Naive thymus-derived CD8-positive, alpha-beta T cell (primary cell): ENCODE measurements around the gene ADAMTS14. TPM values are rescaled to one million over a fixed set of nuclear protein-coding genes. Genes with fewer than 3 reads are reported as not detected.

ENCODE experiments used
- ATAC-seq, 2 donors: fragments of 150-1000 bp; cut with Tn5 transposase in 1 of 2; sonication (Bioruptor Pico), chemical (Tn5 transposase) in 1 of 2; 1 replicate in 1 of 2; 2 replicates in 1 of 2; pipeline ENCODE4 v1.10.0; 2021; ENCODE audit warnings: mild to moderate bottlenecking in 2 of 2, moderate library complexity in 2 of 2
- POLR2A ChIA-PET: fragments of 350-600 bp; sonication (Branson Sonifier 250); formaldehyde crosslinking; loops from one replicate; lab custom pipeline; 2021; ENCODE audit warnings: antibody characterized with exemption; lab: Charles Lee
- DNase-seq, 10 donors: peaks; one replicate each; pipeline versions ENCODE4 v3.0.0 to v3.0.0-alpha.2; 2020 to 2022
- H3K27ac Mint-ChIP-seq, 10 donors: one replicate each; pipeline ENCODE4 v1.8.0; 2020 to 2022; ENCODE audit warnings: mild to moderate bottlenecking in 10 of 10, mixed read lengths in 10 of 10, moderate library complexity in 4 of 10, inconsistent platforms in 1 of 10
- H3K27me3 Mint-ChIP-seq, 5 donors: one replicate each; pipeline ENCODE4 v1.8.0; 2021 to 2022; ENCODE audit warnings: mixed read lengths in 5 of 5
- H3K36me3 Mint-ChIP-seq, 3 donors: one replicate each; pipeline ENCODE4 v1.8.0; 2020 to 2022; ENCODE audit warnings: mixed read lengths in 3 of 3, mild to moderate bottlenecking in 2 of 3, inconsistent platforms in 1 of 3
- H3K4me1 Mint-ChIP-seq, 4 donors: one replicate each; pipeline ENCODE4 v1.8.0; 2021 to 2022; ENCODE audit warnings: mixed read lengths in 4 of 4
- H3K4me3 Mint-ChIP-seq, 10 donors: one replicate each; pipeline ENCODE4 v1.8.0; 2020 to 2022; ENCODE audit warnings: mild to moderate bottlenecking in 10 of 10, mixed read lengths in 10 of 10, moderate library complexity in 6 of 10, inconsistent platforms in 1 of 10
- H3K9me3 Mint-ChIP-seq, 9 donors: one replicate each; pipeline ENCODE4 v1.8.0; 2020 to 2022; ENCODE audit warnings: mixed read lengths in 9 of 9, mild to moderate bottlenecking in 3 of 9, inconsistent platforms in 1 of 9, moderate library complexity in 1 of 9
- polyA plus RNA-seq, 3 donors: library from polyadenylated mRNA; unstranded; fragments of 300-500 nt; fragmentation: Illumina TruSeq; gene quantifications; one replicate each; pipeline ENCODE4 v1.2.3, GENCODE V29; 2021
- total RNA-seq, 8 experiments: library from RNA in 2 of 8; stranded (reverse) in 2 of 8; gene quantifications; one replicate each; pipeline ENCODE4 v1.2.3 and lab custom pipeline; 2021 to 2026

ADAMTS14 gene
- total and polyA plus RNA-seq, 5 experiments from 2014 or later: not detected

DNA sequence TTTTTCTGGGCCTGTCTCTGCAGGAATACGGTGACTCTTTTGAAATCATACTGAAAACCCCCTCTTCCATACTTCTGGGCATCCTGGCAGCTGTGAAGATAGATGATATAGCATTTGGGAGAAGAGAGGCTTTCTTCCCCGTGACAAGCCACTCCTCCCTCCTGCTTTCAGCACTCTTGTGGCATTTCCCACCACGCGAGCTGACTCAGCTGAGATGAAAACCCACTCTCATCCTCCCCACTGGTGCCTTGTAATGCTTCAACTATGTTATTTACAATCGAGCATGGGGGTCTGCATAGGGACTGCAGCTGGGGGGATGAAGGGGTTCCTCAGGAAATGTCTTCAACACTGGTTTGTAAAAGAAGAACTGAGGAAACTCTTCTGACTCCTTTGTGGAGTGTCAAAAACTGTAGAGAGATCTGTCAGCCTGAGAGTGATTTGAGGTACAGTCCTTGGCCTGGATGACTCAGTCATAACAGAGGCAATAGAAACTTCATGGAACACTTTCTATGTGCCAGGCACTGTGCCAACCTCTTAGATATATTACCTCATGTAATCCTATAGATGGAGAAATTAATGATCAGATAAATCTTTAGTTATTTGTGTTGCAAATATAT, 114.6 kb downstream of the ADAMTS14 start:
- peak overlapping the region in 1 of 10 donors; percentile 10 for H3K27ac Mint-ChIP-seq
- ATAC-seq: no peak

DNA sequence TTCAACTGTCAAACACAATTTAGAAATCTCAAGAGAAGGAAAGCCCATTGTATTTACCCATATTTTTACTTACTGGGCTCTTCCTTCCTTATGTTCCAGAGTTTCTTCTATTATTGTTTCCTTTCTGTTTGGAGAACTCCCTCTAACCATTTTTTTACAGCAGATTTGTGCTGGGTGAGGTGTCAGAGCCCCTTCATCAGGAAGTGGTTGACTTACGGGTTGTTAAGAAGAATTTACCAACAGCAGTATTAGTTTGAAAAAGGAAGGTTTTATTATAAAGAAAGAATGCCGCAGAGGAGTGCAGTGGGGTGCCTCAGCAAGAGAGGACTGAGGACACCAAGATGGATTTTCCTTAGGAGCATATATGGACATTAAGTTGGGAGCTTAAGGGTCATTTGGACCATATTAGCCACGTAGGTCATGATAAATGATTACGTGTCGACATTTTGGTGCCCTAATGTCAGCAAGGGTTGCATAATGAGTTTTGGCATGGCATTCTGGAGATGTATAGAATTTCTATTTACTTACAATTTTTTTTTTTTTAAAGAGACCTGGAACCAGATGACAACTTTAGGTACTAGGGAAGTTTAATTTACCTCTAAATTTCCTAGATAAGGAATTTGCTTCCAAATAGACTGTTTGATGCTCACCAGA, 119.2 kb downstream of the ADAMTS14 start:
- Mint-ChIP-seq H3K9me3 (peaks cover 0 to 2% (median 0%) of the 10 kb centered on the region in 9 donors), H3K27ac (no peak overlapping the region), H3K4me1 (peaks cover 12 to 28% (median 27%) of the 10 kb centered on the region in 4 donors), H3K27me3 (peaks cover 0 to 14% (median under 1%) of the 10 kb centered on the region in 5 donors), H3K36me3 (peaks cover 0 to 2% (median under 1%) of the 10 kb centered on the region in 3 donors), H3K4me3 (no peak overlapping the region)
- DNase-seq (no peak), ATAC-seq (no peak)
- POLR2A ChIA-PET: no interaction called here

More for the DNA sequence above, 114.6 kb downstream of the ADAMTS14 start:
- no peaks in the 10 kb centered on the region for H3K36me3 Mint-ChIP-seq
- no peaks in the 10 kb centered on the region for H3K9me3 Mint-ChIP-seq
- POLR2A ChIA-PET: no interaction called here
- H3K4me1 Mint-ChIP-seq: peaks cover 12 to 34% (median 29%) of the 10 kb centered on the region in 4 donors
- peaks cover 0 to 6% (median 0%) of the 10 kb centered on the region in 5 donors for H3K27me3 Mint-ChIP-seq
- no peak overlapping the region for H3K4me3 Mint-ChIP-seq
- no peak for DNase-seq

DNA sequence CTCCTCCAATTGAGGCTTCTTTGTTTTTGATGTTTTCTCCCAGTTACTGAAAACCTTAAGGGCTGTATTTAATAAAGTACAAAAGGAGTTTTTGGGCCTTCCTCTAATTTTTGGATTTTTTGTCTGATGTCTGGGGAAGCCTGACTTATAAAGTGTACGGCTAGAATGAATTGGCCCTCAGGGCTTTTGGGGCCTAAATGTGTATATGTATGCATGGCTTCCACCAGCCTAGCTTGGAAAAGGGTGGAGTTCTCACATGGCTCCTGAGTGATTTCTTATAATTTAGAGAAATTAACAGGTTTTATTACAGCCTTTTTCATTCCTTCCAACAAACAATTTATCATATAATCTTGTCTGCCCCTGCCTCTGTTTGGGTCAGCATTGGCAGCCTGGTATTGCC, 123.3 kb downstream of the ADAMTS14 start:
- Mint-ChIP-seq H3K27ac (no peak overlapping the region), H3K9me3 (peaks cover 0 to 7% (median 4%) of the 10 kb centered on the region in 9 donors)

DNA sequence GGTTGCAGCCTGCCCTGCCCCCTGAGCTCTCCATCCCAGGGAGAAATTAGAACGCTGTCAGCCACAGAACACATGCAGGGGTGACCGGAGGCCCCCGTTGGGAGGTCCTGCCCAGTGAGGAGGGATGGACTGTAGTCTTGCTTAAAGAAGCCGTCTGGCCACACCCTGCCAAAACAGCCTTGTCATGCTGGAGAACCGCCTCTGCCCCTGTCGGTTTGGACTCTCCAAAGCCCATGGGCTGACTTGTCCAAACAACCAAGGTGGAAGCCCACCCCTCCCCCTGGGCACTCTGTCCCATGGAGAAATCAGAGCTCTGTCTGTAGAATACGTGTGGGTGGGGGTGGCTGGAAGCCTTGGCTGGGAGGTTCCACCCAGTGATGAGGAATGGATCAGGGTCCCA, 125.5 kb downstream of the ADAMTS14 start:
- H3K36me3 Mint-ChIP-seq: peaks cover 0 to 7% (median 4%) of the 10 kb centered on the region in 3 donors
- H3K27ac Mint-ChIP-seq: no peak overlapping the region
- ATAC-seq (no peak), DNase-seq (no peak)
- H3K4me1 Mint-ChIP-seq: no peaks in the 10 kb centered on the region
- POLR2A ChIA-PET: no interaction called here
- no peak overlapping the region for H3K4me3 Mint-ChIP-seq
- peaks cover 0 to 7% (median 4%) of the 10 kb centered on the region in 9 donors for H3K9me3 Mint-ChIP-seq
- H3K27me3 Mint-ChIP-seq: peaks cover 3 to 34% (median 20%) of the 10 kb centered on the region in 5 donors

More for the DNA sequence above, 123.3 kb downstream of the ADAMTS14 start:
- DNase-seq (no peak), ATAC-seq (no peak)
- POLR2A ChIA-PET: no interaction called here
- Mint-ChIP-seq H3K4me3 (no peak overlapping the region), H3K36me3 (peaks cover 0 to 7% (median 4%) of the 10 kb centered on the region in 3 donors), H3K27me3 (peaks cover 3 to 45% (median 13%) of the 10 kb centered on the region in 5 donors), H3K4me1 (peaks cover 8 to 17% (median 15%) of the 10 kb centered on the region in 4 donors)

DNA sequence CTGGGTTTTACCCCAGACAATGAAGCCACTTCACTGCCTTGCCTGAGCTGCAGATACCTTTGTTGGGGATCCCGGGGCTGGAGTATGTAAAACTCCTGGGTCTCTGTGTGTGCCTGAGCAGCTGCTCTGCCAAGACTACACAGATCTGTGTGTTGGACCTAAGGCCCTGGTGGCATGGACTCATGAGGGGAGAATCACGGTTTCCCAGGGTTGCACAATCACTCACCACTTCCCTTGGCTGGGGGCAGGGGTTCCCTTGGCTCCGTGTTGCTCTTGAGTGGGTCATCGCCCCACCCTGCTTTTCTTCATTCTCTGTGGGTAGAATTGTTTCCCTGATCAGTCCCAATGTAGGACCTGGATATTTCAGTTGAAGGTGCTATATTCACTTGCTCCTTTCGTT, 126.8 kb downstream of the ADAMTS14 start:
- H3K27me3 Mint-ChIP-seq: peaks cover 3 to 39% (median 24%) of the 10 kb centered on the region in 5 donors
- POLR2A ChIA-PET: no interaction called here
- no peak for DNase-seq

DNA sequence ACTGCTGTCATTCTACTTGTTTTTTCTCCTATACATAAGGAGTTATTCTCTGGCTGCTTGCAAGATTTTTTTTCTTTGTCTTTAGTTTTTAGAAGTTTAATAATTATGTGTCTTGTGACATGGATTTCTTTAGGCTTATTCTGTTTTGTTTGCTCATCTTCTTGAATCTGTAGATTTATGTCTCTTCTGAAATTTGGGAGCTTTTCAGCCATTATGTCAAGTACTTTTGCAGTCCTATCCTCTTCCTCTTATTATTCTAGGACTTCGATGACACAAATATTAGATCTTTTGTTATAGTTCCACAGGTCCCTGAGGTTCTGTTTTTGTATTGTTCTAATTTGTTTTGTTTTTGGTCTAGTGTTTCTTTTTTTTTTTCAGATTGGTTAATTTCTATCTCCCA, 129.5 kb downstream of the ADAMTS14 start:
- POLR2A ChIA-PET: no interaction called here
- Mint-ChIP-seq H3K4me1 (peaks cover 0 to 2% (median 0%) of the 10 kb centered on the region in 4 donors), H3K27ac (no peak overlapping the region), H3K36me3 (peaks cover 0 to 2% (median 0%) of the 10 kb centered on the region in 3 donors), H3K27me3 (peaks cover 3 to 54% (median 24%) of the 10 kb centered on the region in 5 donors), H3K9me3 (peaks cover 0 to 2% (median 2%) of the 10 kb centered on the region in 9 donors), H3K4me3 (no peak overlapping the region)
- DNase-seq (no peak), ATAC-seq (no peak)

More for the DNA sequence above, 126.8 kb downstream of the ADAMTS14 start:
- Mint-ChIP-seq H3K36me3 (peaks cover 0 to 7% (median 4%) of the 10 kb centered on the region in 3 donors), H3K9me3 (peaks cover 0 to 7% (median 4%) of the 10 kb centered on the region in 9 donors), H3K4me1 (no peaks in the 10 kb centered on the region), H3K27ac (no peak overlapping the region), H3K4me3 (no peak overlapping the region)
- ATAC-seq: no peak

DNA sequence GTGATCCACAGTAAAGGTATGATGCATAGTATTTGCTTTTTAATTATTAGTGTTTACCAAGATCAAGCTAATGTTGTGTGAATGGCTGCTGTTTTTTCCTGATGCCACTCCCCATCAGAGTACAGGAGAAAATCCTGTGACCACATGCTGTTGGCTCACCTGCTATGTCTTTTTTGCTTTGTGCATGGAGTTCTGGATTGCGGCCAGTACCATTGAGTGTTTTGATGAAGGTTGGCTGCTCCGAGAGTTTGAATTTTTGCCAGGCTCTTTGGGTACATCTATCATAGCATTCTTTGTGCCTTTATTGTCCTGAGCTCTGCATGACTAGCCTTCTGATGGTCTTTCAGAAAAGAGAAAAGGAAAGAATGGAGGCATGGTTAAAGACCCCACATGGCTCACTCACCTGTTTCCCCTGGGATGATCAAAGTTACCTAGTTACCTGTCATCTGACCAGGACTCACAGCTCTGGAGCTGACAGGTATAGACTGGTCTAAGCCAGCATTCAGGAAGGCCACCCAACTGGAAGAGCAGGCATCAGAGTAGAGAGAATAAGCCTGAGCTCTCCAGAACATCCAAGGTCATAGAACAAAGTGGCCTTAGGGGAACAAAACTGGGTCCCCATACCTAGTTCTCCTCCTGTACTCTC, 131.6 kb downstream of the ADAMTS14 start:
- no peak overlapping the region for H3K4me3 Mint-ChIP-seq
- no peaks in the 10 kb centered on the region for H3K9me3 Mint-ChIP-seq
- ATAC-seq (no peak), DNase-seq (no peak)
- H3K27ac Mint-ChIP-seq: no peak overlapping the region
- H3K27me3 Mint-ChIP-seq: peaks cover 6 to 46% (median 18%) of the 10 kb centered on the region in 5 donors
- peaks cover 0 to 9% (median 2%) of the 10 kb centered on the region in 4 donors for H3K4me1 Mint-ChIP-seq
- POLR2A ChIA-PET: no interaction called here
- no peaks in the 10 kb centered on the region for H3K36me3 Mint-ChIP-seq

DNA sequence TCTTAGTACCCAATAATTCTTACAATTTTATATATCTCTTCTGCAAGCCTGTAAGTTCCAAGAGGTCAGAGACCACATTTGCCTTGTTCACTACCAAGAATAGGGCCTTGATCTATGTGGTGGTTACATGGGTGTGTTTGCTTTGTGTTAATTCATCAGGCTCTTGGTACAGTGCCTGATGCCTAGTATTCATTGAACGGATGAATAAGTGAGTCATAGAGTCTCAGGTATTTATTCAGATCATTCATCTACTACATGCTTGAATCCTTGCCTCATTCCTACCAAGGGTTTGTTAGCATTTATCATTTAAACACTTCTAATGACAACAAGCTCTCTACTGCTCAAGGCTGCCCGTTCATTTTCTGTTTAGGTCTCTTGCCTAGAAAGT, 132.1 kb downstream of the ADAMTS14 start:
- DNase-seq (no peak), ATAC-seq (no peak)
- H3K4me1 Mint-ChIP-seq: peaks cover 0 to 9% (median 2%) of the 10 kb centered on the region in 4 donors
- no peaks in the 10 kb centered on the region for H3K9me3 Mint-ChIP-seq
- peaks cover 4 to 40% (median 13%) of the 10 kb centered on the region in 5 donors for H3K27me3 Mint-ChIP-seq
- no peak overlapping the region for H3K27ac Mint-ChIP-seq
- H3K36me3 Mint-ChIP-seq: no peaks in the 10 kb centered on the region
- POLR2A ChIA-PET: no interaction called here
- H3K4me3 Mint-ChIP-seq: no peak overlapping the region

DNA sequence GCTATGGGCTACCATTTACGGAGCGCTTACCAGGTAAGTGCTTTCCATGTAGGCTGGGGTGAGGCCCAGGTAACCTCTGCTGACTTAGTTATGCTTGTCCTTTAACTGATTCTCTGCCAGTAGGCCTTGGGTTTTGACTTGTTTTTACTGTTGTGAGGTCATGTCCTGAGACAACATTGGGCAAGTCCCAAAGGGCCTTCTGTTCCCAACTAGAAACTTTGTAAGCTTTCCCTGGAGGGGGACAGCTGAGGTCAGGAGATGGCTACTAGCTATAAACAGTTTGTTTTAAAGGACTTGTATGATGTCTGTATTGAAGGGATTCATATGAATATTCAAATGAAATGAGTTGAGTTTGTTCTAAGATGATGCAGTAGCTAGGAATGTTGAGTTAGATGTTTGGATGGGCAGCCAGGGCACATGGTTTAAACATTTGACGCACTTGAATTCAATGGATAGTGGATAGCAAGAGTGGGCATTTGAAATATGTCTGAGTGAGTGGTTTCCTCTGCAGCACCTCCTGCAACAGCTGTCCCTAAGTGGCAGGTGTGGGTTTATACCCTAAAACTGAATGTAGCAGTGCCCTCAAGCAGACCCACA, 133.4 kb downstream of the ADAMTS14 start:
- H3K36me3 Mint-ChIP-seq: no peaks in the 10 kb centered on the region
- peaks cover 0 to 9% (median 2%) of the 10 kb centered on the region in 4 donors for H3K4me1 Mint-ChIP-seq
- H3K27ac Mint-ChIP-seq: no peak overlapping the region
- H3K9me3 Mint-ChIP-seq: no peaks in the 10 kb centered on the region
- peaks cover 2 to 34% (median 10%) of the 10 kb centered on the region in 5 donors for H3K27me3 Mint-ChIP-seq
- ATAC-seq (no peak), DNase-seq (no peak)
- POLR2A ChIA-PET: no interaction called here
- H3K4me3 Mint-ChIP-seq: no peak overlapping the region

DNA sequence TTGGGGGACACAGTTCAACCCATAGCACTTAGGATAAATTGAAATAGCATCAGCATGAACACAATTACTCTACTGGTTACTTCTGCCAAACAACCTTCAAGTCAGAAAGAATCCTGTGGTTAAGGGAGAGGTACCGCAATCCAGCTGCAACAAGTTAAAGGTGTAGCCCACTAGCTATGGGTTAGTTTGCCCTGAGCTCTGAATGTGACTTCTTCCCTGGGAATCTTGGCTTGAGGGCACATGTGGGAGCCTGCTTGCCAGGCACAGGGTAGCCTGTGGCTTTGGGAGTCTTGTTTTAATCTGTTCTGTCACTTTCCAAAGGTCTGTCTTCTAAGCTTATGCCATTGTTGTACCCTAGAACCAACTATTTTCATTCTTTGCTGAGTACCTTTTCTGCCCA, 134.5 kb downstream of the ADAMTS14 start:
- POLR2A ChIA-PET: no interaction called here
- no peak overlapping the region for H3K4me3 Mint-ChIP-seq
- ATAC-seq: no peak

DNA sequence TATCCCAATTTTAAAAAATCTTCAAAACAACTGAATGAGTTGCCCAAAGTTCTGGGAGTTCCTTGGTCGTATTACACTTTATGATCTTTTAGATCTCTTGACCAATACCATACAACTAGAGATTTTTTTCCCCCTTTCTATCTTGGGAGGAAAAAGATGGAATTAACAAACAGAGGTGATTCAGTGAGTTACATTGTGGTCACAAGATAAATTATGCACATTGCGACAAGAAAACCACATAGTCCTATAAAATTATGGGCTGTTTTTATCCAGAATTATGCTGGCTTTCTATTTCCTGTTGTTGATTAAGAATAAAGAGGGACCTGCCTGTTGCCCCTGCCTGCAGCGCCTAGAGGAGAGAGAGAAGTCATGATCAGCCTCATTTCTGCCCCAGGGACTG, 135.2 kb downstream of the ADAMTS14 start:
- DNase-seq (no peak), ATAC-seq (no peak)
- peaks cover 0 to 9% (median 2%) of the 10 kb centered on the region in 4 donors for H3K4me1 Mint-ChIP-seq
- POLR2A ChIA-PET: no interaction called here
- H3K27me3 Mint-ChIP-seq: peaks cover 2 to 34% (median 7%) of the 10 kb centered on the region in 5 donors
- H3K36me3 Mint-ChIP-seq: no peaks in the 10 kb centered on the region
- H3K9me3 Mint-ChIP-seq: no peaks in the 10 kb centered on the region
- H3K27ac Mint-ChIP-seq: no peak overlapping the region
- no peak overlapping the region for H3K4me3 Mint-ChIP-seq

More for the DNA sequence above, 134.5 kb downstream of the ADAMTS14 start:
- no peak for DNase-seq
- Mint-ChIP-seq H3K27ac (no peak overlapping the region), H3K36me3 (no peaks in the 10 kb centered on the region), H3K27me3 (peaks cover 2 to 34% (median 8%) of the 10 kb centered on the region in 5 donors), H3K9me3 (no peaks in the 10 kb centered on the region), H3K4me1 (peaks cover 0 to 9% (median 2%) of the 10 kb centered on the region in 4 donors)

DNA sequence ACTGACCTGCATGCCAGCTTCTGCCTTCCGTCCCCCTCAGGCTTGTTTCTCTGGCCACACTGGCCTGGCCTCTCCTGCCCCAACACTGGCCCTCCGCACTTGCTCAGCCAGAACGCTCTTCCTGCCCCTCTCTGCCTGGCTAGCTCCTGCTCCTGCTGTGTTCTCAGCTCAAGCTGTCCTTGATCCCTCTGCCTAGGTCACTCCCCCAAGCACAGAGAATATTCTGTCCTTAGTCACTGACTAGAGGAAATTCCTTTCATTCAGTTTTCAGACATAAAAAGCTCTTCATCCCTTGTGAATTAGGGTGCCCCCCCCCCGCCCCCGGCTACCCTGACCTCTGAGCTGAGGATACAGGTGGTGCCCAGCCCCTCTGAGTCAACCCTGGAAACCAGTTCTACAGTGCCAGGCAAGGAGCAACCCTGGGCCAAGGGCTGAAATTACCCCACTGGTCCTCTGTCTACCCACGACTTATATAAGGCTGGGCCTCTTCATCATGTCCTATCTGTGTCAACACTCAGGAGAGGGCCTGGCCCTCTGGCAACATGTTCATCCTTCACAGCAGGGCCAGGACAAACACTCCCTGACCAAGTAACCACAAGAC, 136.8 kb downstream of the ADAMTS14 start:
- peaks cover 2 to 29% (median 4%) of the 10 kb centered on the region in 5 donors for H3K27me3 Mint-ChIP-seq
- no peaks in the 10 kb centered on the region for H3K9me3 Mint-ChIP-seq
- ATAC-seq: no peak
- no peak for DNase-seq
- no peak overlapping the region for H3K4me3 Mint-ChIP-seq
- H3K27ac Mint-ChIP-seq: peak overlapping the region in 1 of 10 donors; percentile 41
- POLR2A ChIA-PET: no interaction called here
- H3K4me1 Mint-ChIP-seq: peaks cover under 1 to 10% (median 5%) of the 10 kb centered on the region in 4 donors
- H3K36me3 Mint-ChIP-seq: no peaks in the 10 kb centered on the region
